Measurements from ENCODE around the gene PARD6G. TPM values are rescaled to one million over a fixed set of nuclear protein-coding genes. Genes with fewer than 3 reads are reported as not detected.

The PARD6G gene
- total RNA-seq, 4 donors from 2014 or later = 4.6 to 15.9 (median 11.9) TPM

DNA sequence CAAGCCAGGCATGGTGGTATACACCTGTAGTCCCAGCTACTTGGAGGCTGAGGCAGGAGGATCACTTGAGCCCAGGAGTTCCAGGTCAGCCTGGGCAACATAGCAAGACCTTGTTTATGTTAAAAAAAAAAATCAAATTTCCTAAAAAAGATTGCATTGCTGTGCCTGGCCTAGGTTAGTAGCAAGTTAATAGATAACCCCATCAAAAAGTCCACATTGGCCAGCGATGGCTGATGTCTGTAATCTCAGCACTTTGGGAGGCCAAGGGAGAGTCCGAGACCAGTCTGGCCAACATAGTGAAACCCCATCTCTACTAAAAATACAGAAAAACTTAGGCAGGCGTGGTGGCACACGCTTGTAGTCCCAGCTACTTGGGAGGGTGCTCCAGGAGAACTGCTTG, 38.7 kb downstream of the PARD6G start:
- intact Hi-C loops (cut with DNase I; ENCODE audit: low total_unique reads) = no loop called here
- H3K4me3 ChIP-seq = no peak overlapping the region
- no peaks in the 10 kb centered on the region for H3K27me3 ChIP-seq
- H3K27ac ChIP-seq = no peak overlapping the region
- TF ChIP-seq, protein P1, sequence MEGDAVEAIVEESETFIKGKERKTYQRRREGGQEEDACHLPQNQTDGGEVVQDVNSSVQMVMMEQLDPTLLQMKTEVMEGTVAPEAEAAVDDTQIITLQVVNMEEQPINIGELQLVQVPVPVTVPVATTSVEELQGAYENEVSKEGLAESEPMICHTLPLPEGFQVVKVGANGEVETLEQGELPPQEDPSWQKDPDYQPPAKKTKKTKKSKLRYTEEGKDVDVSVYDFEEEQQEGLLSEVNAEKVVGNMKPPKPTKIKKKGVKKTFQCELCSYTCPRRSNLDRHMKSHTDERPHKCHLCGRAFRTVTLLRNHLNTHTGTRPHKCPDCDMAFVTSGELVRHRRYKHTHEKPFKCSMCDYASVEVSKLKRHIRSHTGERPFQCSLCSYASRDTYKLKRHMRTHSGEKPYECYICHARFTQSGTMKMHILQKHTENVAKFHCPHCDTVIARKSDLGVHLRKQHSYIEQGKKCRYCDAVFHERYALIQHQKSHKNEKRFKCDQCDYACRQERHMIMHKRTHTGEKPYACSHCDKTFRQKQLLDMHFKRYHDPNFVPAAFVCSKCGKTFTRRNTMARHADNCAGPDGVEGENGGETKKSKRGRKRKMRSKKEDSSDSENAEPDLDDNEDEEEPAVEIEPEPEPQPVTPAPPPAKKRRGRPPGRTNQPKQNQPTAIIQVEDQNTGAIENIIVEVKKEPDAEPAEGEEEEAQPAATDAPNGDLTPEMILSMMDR (IDR thresholded peaks at IDR 0.05) = no peak
- no peak for TF ChIP-seq POLR2A (IDR thresholded peaks at IDR 0.05)
- DNase-seq = no peak
- H3K4me1 ChIP-seq = no peaks in the 10 kb centered on the region
- H3K9me3 ChIP-seq = no peaks in the 10 kb centered on the region
- H3K36me3 ChIP-seq = no peaks in the 10 kb centered on the region

DNA sequence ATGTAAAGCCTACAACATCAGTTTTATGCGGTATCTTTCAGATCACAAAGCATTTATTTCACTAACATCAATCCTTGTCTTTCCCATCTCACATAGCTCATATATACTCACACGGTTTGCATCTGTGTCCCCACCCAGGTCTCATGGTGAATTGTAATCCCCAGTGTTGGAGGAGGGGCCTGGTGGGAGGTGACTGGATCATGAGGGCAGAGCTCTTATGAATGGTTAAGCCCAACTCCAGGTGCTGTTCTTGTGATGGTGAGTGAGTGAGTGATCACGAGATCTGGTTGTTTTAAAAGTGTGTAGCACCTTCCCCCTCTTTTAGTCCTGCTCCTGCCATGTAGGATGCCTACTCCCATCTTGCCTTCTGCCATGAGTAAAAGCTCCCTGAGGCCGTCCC, 42.0 kb downstream of the PARD6G start:
- Histone ChIP-seq H3K27me3 (no peaks in the 10 kb centered on the region), H3K27ac (no peak overlapping the region), H3K9me3 (no peaks in the 10 kb centered on the region), H3K36me3 (no peaks in the 10 kb centered on the region), H3K4me1 (no peaks in the 10 kb centered on the region), H3K4me3 (no peak overlapping the region)
- intact Hi-C loops (cut with DNase I; ENCODE audit: low total_unique reads) = no loop called here
- TF ChIP-seq, protein P1 (IDR thresholded peaks at IDR 0.05) = no peak
- no peak for TF ChIP-seq POLR2A (IDR thresholded peaks at IDR 0.05)
- no peak for DNase-seq

DNA sequence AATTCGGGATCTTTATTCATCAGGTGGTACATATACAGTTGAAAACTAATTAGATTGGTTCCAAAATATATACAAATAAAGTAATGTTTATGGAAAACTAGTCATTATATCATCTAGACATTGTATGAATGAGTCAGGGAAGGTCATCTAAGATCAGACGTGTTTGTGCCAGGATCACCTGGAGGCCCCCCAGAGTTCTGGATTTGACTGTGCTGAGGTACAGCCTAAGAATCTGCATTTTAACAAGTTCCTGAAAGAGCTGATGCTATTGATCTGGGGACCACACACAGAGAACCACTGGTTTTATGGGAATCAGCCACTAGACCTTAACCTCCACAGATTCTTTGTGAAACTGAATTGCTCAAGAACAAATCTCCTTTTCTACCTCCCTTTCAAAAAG, 43.2 kb downstream of the PARD6G start:
- H3K9me3 ChIP-seq = no peaks in the 10 kb centered on the region
- intact Hi-C loops (cut with DNase I; ENCODE audit: low total_unique reads) = no loop called here
- no peaks in the 10 kb centered on the region for H3K4me1 ChIP-seq
- no peak for TF ChIP-seq POLR2A (IDR thresholded peaks at IDR 0.05)
- TF ChIP-seq, protein P1 (IDR thresholded peaks at IDR 0.05) = no peak
- H3K36me3 ChIP-seq = no peaks in the 10 kb centered on the region
- no peak for DNase-seq
- H3K27ac ChIP-seq = no peak overlapping the region
- no peak overlapping the region for H3K4me3 ChIP-seq
- H3K27me3 ChIP-seq = no peaks in the 10 kb centered on the region

DNA sequence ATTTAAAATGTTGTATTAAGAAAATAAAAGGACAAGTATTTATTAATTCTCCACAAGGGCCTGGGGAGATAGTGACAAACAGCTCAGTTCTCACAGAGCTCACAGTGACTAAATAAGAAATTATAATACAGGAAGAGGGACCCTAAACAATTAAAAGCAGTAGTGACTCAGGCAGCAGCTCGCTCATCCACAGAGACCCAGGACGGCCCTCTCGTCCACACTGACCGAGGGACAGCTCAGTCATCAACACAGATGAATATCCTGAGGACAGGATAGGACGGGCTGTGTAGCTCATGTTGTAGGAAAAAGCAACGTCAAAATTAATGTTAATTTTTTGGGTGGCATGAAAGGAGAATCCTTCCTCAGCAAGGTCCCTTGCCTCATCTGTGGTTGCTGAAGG, 44.1 kb downstream of the PARD6G start:
- Histone ChIP-seq H3K36me3 (no peaks in the 10 kb centered on the region), H3K27me3 (no peaks in the 10 kb centered on the region), H3K4me3 (no peak overlapping the region), H3K27ac (no peak overlapping the region), H3K4me1 (no peaks in the 10 kb centered on the region), H3K9me3 (no peaks in the 10 kb centered on the region)
- TF ChIP-seq POLR2A (IDR thresholded peaks at IDR 0.05) = no peak
- TF ChIP-seq, protein P1 (IDR thresholded peaks at IDR 0.05) = no peak
- no peak for DNase-seq
- intact Hi-C loops (cut with DNase I; ENCODE audit: low total_unique reads) = no loop called here

DNA sequence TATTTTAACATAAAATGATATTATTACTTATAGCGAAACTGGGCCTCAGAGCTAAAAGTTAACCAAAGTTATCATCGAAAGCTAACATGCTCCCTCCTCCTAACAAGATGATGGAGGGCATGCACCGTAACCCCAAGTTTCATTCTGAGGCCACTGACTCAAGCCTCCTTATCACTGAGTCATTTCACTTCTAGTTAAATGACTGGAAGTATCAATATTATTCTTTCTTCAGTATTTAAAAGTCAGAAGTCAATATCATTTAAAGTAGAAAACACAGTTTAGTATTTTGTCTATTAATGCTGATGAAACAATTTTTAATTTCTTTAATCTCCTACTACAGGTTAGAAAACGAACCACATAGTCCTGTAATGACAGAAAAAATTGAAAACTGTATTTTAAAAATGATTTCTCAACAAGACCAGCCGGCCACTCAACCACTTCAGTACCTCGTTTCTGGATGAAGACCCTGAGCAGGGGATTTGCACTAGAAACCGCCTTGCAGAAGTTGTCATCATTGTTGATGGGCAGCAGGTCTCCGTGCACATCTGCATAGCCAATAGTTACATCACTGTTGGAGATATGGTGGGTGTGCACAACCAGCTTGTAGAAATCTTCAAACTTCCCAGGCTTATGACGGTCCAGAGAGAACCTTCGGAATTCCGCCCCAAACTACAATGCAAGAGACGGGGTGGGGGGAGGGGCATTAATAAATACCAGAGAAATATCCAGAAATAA, 44.9 kb downstream of the PARD6G start:
- TF ChIP-seq, protein P1 (IDR thresholded peaks at IDR 0.05) = no peak
- no peak for TF ChIP-seq POLR2A (IDR thresholded peaks at IDR 0.05)
- no peaks in the 10 kb centered on the region for H3K27me3 ChIP-seq
- intact Hi-C loops (cut with DNase I; ENCODE audit: low total_unique reads) = no loop called here
- H3K9me3 ChIP-seq = no peaks in the 10 kb centered on the region
- no peaks in the 10 kb centered on the region for H3K4me1 ChIP-seq
- H3K4me3 ChIP-seq = no peak overlapping the region
- H3K36me3 ChIP-seq = no peaks in the 10 kb centered on the region
- no peak overlapping the region for H3K27ac ChIP-seq
- no peak for DNase-seq
